Effector CD4-positive, alpha-beta T cell (primary cell): ENCODE results near the gene NR1H2.
A peak's percentile ranks its signal among the peaks of the same experiment; 100 is the strongest.

Experiments
- DNase-seq: peaks from one replicate; pipeline ENCODE4 v3.0.0-alpha.2; 2020

NR1H2 gene

GRCh38 chr19:50425581-50425980 is 49.3 kb downstream of the NR1H2 start:
- no peak for DNase-seq

- no peak for DNase-seq
Measured at GRCh38 chr19:50427318-50427925, 51.2 kb downstream of the NR1H2 start.

GRCh38 chr19:50427997-50428425 is 51.8 kb downstream of the NR1H2 start:
- peak; percentile 10 for DNase-seq

- DNase-seq, result no peak
Measured at GRCh38 chr19:50428772-50429463, 52.7 kb downstream of the NR1H2 start.

- DNase-seq, result no peak
Measured at GRCh38 chr19:50430888-50431342, 54.7 kb downstream of the NR1H2 start.

GRCh38 chr19:50431343-50432220 is 55.3 kb downstream of the NR1H2 start:
- DNase-seq, result peak; percentile 85

- no peak for DNase-seq
Measured at GRCh38 chr19:50432221-50433028, 56.2 kb downstream of the NR1H2 start, which contains the start of gene MYBPC2. MYBPC2 (plus strand) TSS chr19:50432892; CDS start chr19:50432954, 62 bp downstream.
